CD4-positive, CD25-positive, alpha-beta regulatory T cell (primary cell): ENCODE data around the gene RALGAPA1. TPM values are rescaled to one million over a fixed set of nuclear protein-coding genes. Genes with fewer than 3 reads are reported as not detected.

Experiments used
- ATAC-seq, 2 donors: fragments of 150-1000 bp; cut with Tn5 transposase; one replicate each; pipeline ENCODE4 v1.10.0; 2021; ENCODE audit warnings: low read depth in 2 of 2, moderate number of reproducible peaks in 2 of 2, moderate library complexity in 1 of 2
- DNase-seq, 3 donors: peaks; one replicate each; pipeline versions ENCODE4 v3.0.0 to v3.0.0-alpha.2; 2012 to 2022; ENCODE audit warnings: mixed read lengths in 1 of 3
- H3K27ac ChIP-seq: one replicate; pipeline ENCODE4 v1.7.0; 2013; ENCODE audit warnings: mild to moderate bottlenecking, low read length; ENCODE audit not compliant: insufficient read depth, poor library complexity, severe bottlenecking
- H3K27me3 ChIP-seq: one replicate; pipeline ENCODE4 v1.7.0; 2013; ENCODE audit warnings: low read length; ENCODE audit not compliant: control insufficient read depth, insufficient read depth
- H3K36me3 ChIP-seq: one replicate; pipeline ENCODE4 v1.7.0; 2013; ENCODE audit warnings: mild to moderate bottlenecking, low read length, moderate library complexity; ENCODE audit not compliant: control insufficient read depth, insufficient read depth
- H3K4me1 ChIP-seq: 2 replicates; pipeline ENCODE4 v1.7.0; 2013; ENCODE audit warnings: mild to moderate bottlenecking, low read length; ENCODE audit not compliant: insufficient read depth, control insufficient read depth, poor library complexity, severe bottlenecking
- H3K4me3 ChIP-seq: one replicate; pipeline ENCODE4 v1.7.0; 2013; ENCODE audit warnings: low read depth, mild to moderate bottlenecking, low read length, moderate library complexity
- H3K9me3 ChIP-seq, 2 experiments: 1 replicate in 1 of 2; 2 replicates in 1 of 2; pipeline ENCODE4 v1.7.0; 2013; ENCODE audit warnings: low read length in 2 of 2, mild to moderate bottlenecking in 1 of 2, moderate library complexity in 1 of 2; ENCODE audit not compliant: control insufficient read depth in 2 of 2
- H3K27ac Mint-ChIP-seq, 3 donors: one replicate each; pipeline ENCODE4 v1.8.0; 2020 to 2022; ENCODE audit warnings: mild to moderate bottlenecking in 3 of 3, mixed read lengths in 3 of 3, moderate library complexity in 2 of 3
- H3K27me3 Mint-ChIP-seq: one replicate; pipeline ENCODE4 v1.8.0; 2022; ENCODE audit warnings: mild to moderate bottlenecking, mixed read lengths
- H3K36me3 Mint-ChIP-seq: one replicate; pipeline ENCODE4 v1.8.0; 2020; ENCODE audit warnings: mixed read lengths
- H3K4me1 Mint-ChIP-seq, 4 donors: one replicate each; pipeline ENCODE4 v1.8.0; 2020 to 2022; ENCODE audit warnings: mixed read lengths in 4 of 4, mild to moderate bottlenecking in 1 of 4
- H3K4me3 Mint-ChIP-seq, 4 donors: one replicate each; pipeline ENCODE4 v1.8.0; 2020 to 2022; ENCODE audit warnings: mild to moderate bottlenecking in 4 of 4, mixed read lengths in 4 of 4, moderate library complexity in 3 of 4
- H3K9me3 Mint-ChIP-seq, 7 donors: one replicate each; pipeline ENCODE4 v1.8.0; 2020 to 2022; ENCODE audit warnings: mixed read lengths in 7 of 7, mild to moderate bottlenecking in 3 of 7, moderate library complexity in 2 of 7
- polyA plus RNA-seq, 4 donors: library from polyadenylated mRNA; unstranded; fragments of 300-500 nt; fragmentation: Illumina TruSeq; gene quantifications; one replicate each; pipeline ENCODE4 v1.2.3, GENCODE V29; 2021
- total RNA-seq: library from RNA; stranded (reverse); gene quantifications from one replicate; pipeline ENCODE4 v1.2.3, GENCODE V29; 2022

RALGAPA1 gene
- total and polyA plus RNA-seq, 5 donors from 2014 or later: 14.0 to 93.6 (median 20.3) TPM

DNA sequence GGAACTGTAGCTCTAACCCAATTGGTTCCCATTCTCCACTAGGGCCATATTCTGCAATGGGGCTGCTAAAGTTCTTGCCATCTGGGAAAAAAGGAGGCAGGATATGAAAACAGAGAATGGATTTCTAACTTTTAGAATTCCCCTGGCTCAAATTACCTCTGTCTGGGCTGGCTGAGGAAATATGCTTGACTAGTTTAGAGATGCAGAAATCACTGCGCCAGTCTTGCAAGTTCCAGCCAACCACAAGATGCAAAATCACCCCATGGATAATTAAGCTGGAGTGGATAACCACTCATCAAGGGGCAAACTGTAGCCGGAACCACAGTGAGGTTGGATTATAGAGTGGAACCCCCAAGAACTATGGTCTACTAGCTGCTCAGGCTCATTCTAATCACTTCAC is 126.3 kb downstream of the RALGAPA1 start:
- ATAC-seq: no peak
- Histone ChIP-seq H3K27me3 (no peaks in the 10 kb centered on the region), H3K9me3 (no peaks in the 10 kb centered on the region), H3K27ac (no peak overlapping the region), H3K4me3 (no peak overlapping the region), H3K36me3 (peaks cover 41% of the 10 kb centered on the region), H3K4me1 (no peaks in the 10 kb centered on the region)
- Mint-ChIP-seq H3K27ac (no peak overlapping the region), H3K9me3 (no peaks in the 10 kb centered on the region), H3K4me1 (peaks cover 0 to 5% (median 0%) of the 10 kb centered on the region in 4 donors), H3K4me3 (no peak overlapping the region), H3K36me3 (peaks cover 44% of the 10 kb centered on the region), H3K27me3 (no peaks in the 10 kb centered on the region)
- no peak for DNase-seq

DNA sequence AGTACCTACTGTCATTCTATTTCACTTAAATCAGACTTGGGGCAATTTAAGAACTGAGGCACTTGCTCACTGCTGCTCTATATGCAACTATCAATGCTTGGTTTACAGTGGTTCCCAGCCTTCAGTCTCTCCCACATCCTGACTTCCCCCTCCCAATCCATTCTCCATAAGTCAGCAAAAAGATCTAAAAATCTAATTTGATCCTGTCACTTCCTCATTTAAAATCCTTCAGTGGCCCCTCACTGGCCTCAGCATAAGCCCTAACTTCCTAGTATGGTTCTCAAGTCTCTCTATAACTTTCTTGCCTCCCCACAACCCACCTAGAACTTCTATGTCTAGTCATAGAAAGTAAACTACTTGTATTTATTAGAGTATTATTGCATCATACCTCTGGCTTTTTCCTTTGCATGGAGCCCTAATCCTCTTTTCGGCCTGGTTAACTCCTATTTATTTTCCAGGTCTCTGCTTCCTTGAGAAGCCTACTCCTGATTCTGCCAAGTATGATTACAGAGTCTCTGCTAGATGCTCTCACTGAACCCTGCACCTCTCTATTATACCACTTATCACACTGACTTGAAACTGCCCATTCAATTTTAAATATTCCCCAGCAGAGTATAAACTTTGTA is 130.6 kb downstream of the RALGAPA1 start:
- H3K27me3 Mint-ChIP-seq: no peaks in the 10 kb centered on the region
- H3K4me1 Mint-ChIP-seq: no peaks in the 10 kb centered on the region
- no peaks in the 10 kb centered on the region for H3K9me3 Mint-ChIP-seq
- peaks cover 46% of the 10 kb centered on the region for H3K36me3 Mint-ChIP-seq
- no peak overlapping the region for H3K27ac Mint-ChIP-seq
- Histone ChIP-seq H3K9me3 (no peaks in the 10 kb centered on the region), H3K4me1 (no peaks in the 10 kb centered on the region), H3K27ac (no peak overlapping the region), H3K27me3 (no peaks in the 10 kb centered on the region), H3K4me3 (no peak overlapping the region), H3K36me3 (peaks cover 50% of the 10 kb centered on the region)
- no peak for DNase-seq
- H3K4me3 Mint-ChIP-seq: no peak overlapping the region
- no peak for ATAC-seq

DNA sequence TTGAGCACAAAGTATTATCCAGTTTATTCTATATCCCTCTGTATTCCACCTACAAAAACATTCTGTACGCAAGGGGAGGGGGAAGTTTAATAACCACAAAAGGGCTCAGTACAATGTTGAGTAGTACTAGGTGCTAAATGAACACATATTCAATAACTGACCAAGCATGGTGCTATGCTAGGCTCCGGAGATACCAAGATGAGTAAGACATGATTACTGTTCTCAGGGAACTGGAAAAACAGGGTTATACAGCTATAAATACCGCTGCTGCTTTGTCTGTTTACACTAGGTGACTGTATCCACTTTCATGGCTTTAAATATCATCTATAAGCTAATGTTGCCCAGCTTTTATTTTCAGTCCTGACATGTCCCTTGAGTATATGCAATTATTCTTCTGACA is 139.3 kb downstream of the RALGAPA1 start:
- no peak overlapping the region for H3K27ac Mint-ChIP-seq
- H3K9me3 Mint-ChIP-seq: no peaks in the 10 kb centered on the region
- H3K27me3 ChIP-seq: no peaks in the 10 kb centered on the region

DNA sequence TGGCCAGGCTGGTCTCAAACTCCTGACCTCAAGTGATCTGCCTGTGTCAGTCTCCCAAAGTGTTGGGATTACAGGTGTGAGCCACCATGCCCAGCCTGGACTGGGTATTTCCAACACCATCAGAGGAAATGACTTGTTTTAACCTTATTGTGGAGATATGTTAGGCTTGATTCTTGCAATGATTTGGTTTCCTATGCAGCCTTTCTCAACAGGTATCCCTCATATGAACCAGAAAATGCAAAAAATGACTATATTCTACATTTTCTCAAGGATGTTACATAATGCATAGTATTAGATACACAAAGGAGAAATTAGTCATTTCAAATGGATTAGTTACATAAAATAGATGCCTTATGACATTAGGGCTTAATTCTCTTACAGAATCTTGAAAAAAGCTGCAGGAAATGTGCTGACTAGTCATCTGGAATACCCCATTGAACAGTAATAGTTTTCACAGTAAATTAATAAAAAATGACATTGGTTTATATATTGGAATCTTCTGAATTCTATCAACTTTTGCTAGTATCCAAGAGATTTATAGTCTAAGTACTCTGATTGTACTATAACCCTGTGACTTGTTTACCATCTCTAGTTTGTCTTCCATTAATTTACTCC is 142.6 kb downstream of the RALGAPA1 start:
- H3K9me3 Mint-ChIP-seq: no peaks in the 10 kb centered on the region

More for the DNA sequence above, 139.3 kb downstream of the RALGAPA1 start:
- Mint-ChIP-seq H3K27me3 (no peaks in the 10 kb centered on the region), H3K4me1 (peaks cover 0 to 9% (median 2%) of the 10 kb centered on the region in 4 donors), H3K4me3 (no peak overlapping the region), H3K36me3 (peaks cover 33% of the 10 kb centered on the region)
- ATAC-seq (no peak), DNase-seq (no peak)
- peaks cover 30% of the 10 kb centered on the region for H3K36me3 ChIP-seq
- H3K4me3 ChIP-seq: no peak overlapping the region
- no peaks in the 10 kb centered on the region for H3K4me1 ChIP-seq
- H3K9me3 ChIP-seq: no peaks in the 10 kb centered on the region
- H3K27ac ChIP-seq: no peak overlapping the region

DNA sequence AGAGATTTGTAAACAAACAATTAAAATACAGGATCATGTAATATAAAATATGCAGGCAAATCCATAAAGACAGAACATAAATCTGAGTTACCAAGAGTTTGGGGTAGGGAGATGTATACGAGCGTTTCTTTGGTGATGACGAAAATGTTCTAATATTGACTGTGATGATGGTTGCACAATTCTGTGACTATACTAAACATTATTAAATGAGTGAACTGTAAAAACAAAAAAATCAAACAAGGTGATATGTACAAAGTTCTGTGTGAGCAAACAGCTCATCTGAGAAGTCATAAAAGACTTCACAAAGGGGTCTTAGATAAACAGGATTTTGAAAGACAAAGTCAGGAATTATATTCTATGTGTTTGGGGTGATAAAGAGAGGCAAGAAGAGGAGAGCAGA is 147.2 kb downstream of the RALGAPA1 start:
- Mint-ChIP-seq H3K4me1 (peaks cover 0 to 9% (median 3%) of the 10 kb centered on the region in 4 donors), H3K36me3 (peaks cover 33% of the 10 kb centered on the region), H3K9me3 (peaks cover 0 to 2% (median 0%) of the 10 kb centered on the region in 7 donors), H3K27ac (no peak overlapping the region), H3K4me3 (no peak overlapping the region), H3K27me3 (no peaks in the 10 kb centered on the region)
- no peak for ATAC-seq
- DNase-seq: no peak
- H3K27ac ChIP-seq: no peak overlapping the region
- no peak overlapping the region for H3K4me3 ChIP-seq
- no peaks in the 10 kb centered on the region for H3K4me1 ChIP-seq
- no peaks in the 10 kb centered on the region for H3K9me3 ChIP-seq
- peaks cover 18% of the 10 kb centered on the region for H3K36me3 ChIP-seq
- H3K27me3 ChIP-seq: no peaks in the 10 kb centered on the region

More for the DNA sequence above, 142.6 kb downstream of the RALGAPA1 start:
- H3K27ac ChIP-seq: no peak overlapping the region
- Mint-ChIP-seq H3K27ac (peak overlapping the region in 1 of 3 donors; percentile 27), H3K4me1 (peaks cover 0 to 13% (median 2%) of the 10 kb centered on the region in 4 donors), H3K36me3 (peaks cover 48% of the 10 kb centered on the region), H3K27me3 (no peaks in the 10 kb centered on the region), H3K4me3 (no peak overlapping the region)
- peaks cover 37% of the 10 kb centered on the region for H3K36me3 ChIP-seq
- ATAC-seq (no peak), DNase-seq (no peak)
- H3K4me1 ChIP-seq: no peaks in the 10 kb centered on the region
- H3K4me3 ChIP-seq: no peak overlapping the region
- H3K9me3 ChIP-seq: no peaks in the 10 kb centered on the region
- H3K27me3 ChIP-seq: no peaks in the 10 kb centered on the region

DNA sequence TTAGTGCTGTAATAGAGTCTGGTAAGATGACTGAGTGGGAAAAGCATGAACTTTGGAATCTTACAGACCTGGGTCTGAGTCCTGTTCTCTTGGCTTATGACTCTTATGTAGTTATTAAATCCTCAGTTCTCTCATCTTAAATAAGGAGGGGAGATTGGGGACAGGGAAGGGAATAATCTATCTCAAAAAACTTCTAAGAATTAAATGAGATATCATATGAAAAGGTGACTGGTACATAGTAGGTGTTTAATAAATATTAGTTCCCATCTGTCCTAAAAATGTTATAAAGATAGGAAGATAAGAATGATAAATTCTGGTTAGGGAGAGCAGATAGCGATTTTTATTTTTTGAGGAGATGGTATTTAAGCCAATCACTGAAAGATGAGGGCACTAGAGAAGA is 156.1 kb downstream of the RALGAPA1 start:
- no peak for ATAC-seq
- H3K27me3 Mint-ChIP-seq: no peaks in the 10 kb centered on the region
- DNase-seq: no peak
- Histone ChIP-seq H3K27me3 (no peaks in the 10 kb centered on the region), H3K4me3 (no peak overlapping the region), H3K9me3 (no peaks in the 10 kb centered on the region), H3K4me1 (no peaks in the 10 kb centered on the region), H3K36me3 (peaks cover 27% of the 10 kb centered on the region), H3K27ac (no peak overlapping the region)
- no peak overlapping the region for H3K4me3 Mint-ChIP-seq
- H3K4me1 Mint-ChIP-seq: peaks cover 0 to 15% (median 3%) of the 10 kb centered on the region in 4 donors
- peaks cover 27% of the 10 kb centered on the region for H3K36me3 Mint-ChIP-seq
- H3K27ac Mint-ChIP-seq: no peak overlapping the region
- H3K9me3 Mint-ChIP-seq: no peaks in the 10 kb centered on the region

DNA sequence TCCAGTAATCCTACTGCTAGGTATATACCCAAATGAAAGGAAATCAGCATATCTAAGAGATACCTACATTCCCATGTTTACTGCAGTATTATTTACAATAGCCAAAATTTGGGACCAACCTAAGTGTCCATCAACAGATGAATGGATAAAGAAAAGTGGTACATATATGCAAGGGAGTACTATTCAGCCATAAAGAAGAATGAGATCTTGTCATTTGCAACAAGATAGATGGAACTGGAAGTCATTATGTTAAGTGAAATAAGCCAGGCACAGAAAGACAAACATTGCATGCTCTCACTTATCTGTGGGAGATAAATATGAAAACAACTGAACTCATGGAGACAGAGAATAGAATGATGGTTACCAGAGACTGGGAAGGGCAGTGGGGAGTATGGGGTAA is 165.6 kb downstream of the RALGAPA1 start:
- ATAC-seq: no peak
- Histone ChIP-seq H3K4me3 (no peak overlapping the region), H3K27me3 (no peaks in the 10 kb centered on the region), H3K27ac (no peak overlapping the region), H3K9me3 (peaks cover 0 to 3% of the 10 kb centered on the region in 2 experiments), H3K36me3 (peaks cover 42% of the 10 kb centered on the region), H3K4me1 (no peaks in the 10 kb centered on the region)
- no peak overlapping the region for H3K4me3 Mint-ChIP-seq
- no peak for DNase-seq
- peaks cover 56% of the 10 kb centered on the region for H3K36me3 Mint-ChIP-seq
- H3K9me3 Mint-ChIP-seq: peaks cover 4 to 21% (median 13%) of the 10 kb centered on the region in 7 donors
- peaks cover 0 to 5% (median 3%) of the 10 kb centered on the region in 4 donors for H3K4me1 Mint-ChIP-seq
- H3K27ac Mint-ChIP-seq: no peak overlapping the region
- no peaks in the 10 kb centered on the region for H3K27me3 Mint-ChIP-seq

DNA sequence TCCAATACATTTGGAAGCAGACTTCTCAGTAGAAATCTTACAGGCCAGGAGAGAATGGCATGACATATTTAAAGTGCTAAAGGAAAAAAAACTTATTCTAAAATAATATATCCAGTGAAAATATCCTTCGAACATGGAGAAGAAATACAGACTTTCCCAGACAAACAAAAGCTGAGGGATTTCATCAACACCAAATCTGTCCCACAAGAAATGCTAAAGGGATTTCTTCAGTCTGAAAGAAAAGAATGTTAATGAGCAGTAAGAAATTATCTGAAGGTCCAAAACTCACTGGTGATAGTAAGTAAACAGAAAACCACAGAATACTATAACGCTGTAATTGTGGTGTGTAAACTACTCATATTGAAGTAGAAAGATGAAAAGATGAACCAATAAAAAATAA is 171.2 kb downstream of the RALGAPA1 start:
- H3K36me3 Mint-ChIP-seq: peaks cover 64% of the 10 kb centered on the region
- H3K4me3 Mint-ChIP-seq: no peak overlapping the region
- H3K4me1 ChIP-seq: no peaks in the 10 kb centered on the region
- ATAC-seq (no peak), DNase-seq (no peak)
- peaks cover 44% of the 10 kb centered on the region for H3K36me3 ChIP-seq
- no peaks in the 10 kb centered on the region for H3K27me3 Mint-ChIP-seq
- H3K9me3 Mint-ChIP-seq: peaks cover 2 to 19% (median 6%) of the 10 kb centered on the region in 7 donors
- H3K27me3 ChIP-seq: no peaks in the 10 kb centered on the region
- H3K9me3 ChIP-seq: no peaks in the 10 kb centered on the region
- H3K4me1 Mint-ChIP-seq: peaks cover 0 to 12% (median 3%) of the 10 kb centered on the region in 4 donors
- no peak overlapping the region for H3K27ac ChIP-seq
- no peak overlapping the region for H3K27ac Mint-ChIP-seq
- H3K4me3 ChIP-seq: no peak overlapping the region
